HG02884 (cell line): ENCODE data around the gene CMIP.
A peak's percentile ranks its signal among the peaks of the same experiment; 100 is the strongest.

Experiments
- ATAC-seq: cut with Tn5 transposase; IDR thresholded peaks from one replicate; pipeline ENCODE4 v1.9.1; 2021; ENCODE audit warnings: mild to moderate bottlenecking, moderate library complexity; ENCODE audit not compliant: unreplicated experiment

Gene CMIP

DNA sequence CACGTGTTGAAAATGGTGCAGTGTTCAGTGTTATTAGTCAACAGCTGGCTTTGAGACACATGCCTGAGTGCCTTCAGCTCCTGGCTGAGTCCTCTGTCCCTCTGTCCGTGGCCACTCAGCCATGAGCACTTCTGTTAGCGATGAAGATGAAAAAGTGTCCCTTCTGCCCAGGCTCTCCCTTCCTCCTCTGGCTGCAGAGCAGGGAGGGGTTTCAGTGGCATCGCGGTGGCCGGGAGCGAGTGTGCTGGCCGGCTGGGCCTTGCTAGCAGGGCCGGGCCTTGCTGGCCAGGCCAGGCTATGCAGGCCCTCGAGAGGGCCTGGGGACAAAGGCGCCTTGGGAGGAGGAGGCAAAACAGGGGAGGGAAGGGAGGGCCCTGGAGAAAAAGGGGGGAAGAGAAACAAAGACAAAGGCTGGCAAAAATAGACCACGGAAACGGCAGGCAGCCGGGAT, 47.7 kb downstream of the CMIP start:
- no peak for ATAC-seq

DNA sequence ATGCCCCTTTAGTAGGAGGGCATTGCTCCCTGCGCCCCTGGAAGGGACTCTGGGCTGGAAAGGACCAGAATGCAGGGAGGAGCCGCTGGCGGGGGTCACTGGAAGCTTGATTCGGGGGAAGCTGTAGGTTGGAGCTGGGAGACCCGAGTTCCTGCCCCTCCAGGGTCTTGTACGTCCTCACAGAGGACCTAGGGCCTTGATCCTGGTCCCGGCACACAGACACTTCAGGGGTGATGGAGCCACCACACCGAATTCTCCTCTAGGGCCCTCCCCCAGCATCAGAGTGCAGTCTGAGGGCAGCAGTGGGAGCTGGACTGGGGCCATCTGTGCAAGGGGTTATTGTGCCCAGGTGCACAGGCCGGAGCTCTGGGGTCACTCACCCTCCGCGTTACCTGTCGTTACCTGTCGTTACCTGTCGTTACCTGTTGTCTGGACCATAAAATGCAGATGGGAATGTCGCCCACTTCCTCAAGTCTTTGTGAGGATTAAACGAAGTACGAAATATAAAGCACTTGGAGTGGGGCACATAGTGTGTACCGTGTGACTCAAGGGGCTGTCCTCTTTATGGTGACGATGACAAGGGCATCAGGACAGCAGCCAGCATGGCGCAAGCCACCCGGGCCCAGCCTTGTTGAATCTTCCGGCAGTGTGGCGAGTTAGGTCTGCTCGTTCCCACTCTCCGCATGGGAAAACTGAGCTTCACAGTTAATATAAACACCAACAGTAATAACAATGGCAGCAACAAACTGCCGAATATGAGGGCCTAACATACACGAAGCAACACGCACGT, 48.6 kb downstream of the CMIP start:
- ATAC-seq = no peak

DNA sequence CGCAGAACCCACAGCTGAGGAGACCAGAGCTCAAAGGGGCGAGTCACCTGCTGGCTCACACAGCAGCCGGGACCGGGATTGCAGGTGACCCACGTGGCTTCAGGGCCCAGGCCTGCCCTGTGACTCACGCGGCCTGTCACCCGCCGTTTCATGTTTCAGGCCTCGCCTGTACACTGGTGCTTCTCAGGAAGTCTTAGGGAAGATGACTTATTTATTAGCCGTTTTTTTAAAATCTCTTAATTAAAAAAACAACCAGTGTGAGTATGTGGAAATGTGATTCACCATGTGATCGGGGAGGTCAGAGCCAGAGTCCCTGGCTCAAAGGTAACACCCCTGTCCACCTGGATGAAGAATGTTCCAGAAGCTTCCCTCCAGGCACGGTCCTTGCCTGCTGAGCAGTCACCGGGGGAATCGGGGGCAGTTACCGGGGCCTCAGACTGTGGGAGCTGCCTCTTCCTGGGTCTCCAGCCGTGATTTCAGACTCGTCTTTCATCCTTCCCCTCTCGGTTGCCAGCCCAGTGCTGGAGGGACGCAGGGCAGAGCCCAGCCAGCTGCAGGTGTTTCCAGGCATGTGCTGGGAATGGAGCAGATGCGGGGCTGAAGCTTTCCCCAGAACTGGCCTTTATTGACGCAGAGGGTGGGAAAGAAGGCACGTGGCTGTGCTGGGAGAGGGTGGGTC, 49.3 kb downstream of the CMIP start:
- no peak for ATAC-seq

DNA sequence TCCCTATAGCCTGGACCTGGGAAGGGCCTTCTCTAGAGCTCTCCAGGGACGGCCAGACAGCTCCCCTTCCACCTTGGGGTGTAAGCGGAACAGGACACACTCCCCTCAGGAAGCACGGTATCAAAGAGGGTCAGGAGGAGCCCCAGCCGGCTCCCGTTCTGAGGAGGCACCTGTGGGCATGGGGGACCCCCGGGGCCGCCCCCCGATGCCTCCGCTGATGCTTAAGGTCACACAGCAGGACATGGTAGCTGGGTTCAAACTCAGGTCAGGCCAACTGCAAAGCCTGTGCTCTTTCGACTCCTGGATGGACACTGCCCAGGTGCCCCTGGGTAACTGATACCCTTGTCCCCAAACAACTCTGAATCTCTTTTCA, 49.8 kb downstream of the CMIP start:
- ATAC-seq = no peak

GRCh38 chr16:81494888-81495287, 50.3 kb downstream of the CMIP start:
- ATAC-seq = no peak

DNA sequence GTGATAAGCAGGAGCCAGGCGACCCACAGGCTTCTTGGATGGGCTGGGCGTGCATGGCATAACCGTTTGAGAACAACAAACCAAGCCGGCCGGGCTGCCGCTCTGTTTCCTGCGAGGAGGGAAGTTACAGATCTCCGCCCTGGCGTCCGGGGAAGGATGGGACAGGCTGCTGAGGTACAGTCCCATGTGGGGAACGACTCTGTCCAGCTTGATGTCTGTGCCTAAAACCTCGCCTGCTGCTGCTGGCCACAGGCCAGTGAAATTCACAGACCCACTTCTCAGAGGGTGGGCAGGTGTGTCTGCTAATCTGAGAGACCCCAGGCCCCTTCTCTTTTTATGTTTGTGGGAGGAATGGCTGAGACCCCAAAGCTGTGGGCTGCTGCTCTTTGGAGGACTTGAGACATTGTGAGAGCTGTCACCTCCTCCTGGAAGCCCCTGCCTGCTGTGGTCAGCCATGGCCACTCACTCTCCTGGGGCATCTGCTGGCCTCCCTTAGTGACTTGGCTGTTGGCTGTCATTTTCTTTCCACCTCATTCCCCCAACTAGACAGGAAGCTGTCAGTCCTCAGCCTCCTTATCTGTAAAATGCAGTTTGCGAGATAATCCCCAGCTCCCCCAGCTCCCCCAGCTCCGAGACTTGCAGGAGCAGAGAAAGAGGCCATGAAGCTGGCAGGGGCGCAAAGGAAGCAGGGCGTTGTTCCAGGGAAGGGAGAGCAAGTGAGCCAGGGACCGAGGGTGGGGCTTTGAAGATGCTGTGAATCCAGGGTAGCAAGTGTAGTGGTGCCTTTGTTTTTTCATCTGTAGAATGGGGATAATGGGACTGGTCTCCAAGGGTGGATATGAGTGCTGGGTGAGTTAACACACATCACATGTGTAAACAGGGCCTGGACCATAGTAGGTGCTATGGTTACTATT, 51.0 kb downstream of the CMIP start:
- ATAC-seq = no peak

DNA sequence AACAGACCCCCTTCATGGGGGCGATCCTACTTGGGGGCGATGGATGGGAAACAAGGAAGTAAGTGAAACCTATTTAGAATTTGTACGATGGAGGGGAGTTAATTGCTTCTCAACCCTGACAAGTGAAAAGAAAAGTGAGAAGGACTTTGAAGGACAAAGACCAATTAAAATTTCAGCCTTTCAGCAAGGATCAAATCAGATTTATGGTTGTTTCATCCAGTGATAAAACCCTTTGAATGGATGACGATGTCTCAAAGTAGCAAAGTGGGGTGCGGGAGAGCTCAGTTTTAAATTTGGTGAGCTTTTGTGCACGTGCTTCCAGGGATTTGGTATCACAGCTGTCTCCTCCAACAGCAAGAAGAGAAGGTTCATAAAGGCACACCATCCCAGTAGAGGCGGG, 51.7 kb downstream of the CMIP start:
- no peak for ATAC-seq

GRCh38 chr16:81496742-81497141, 52.1 kb downstream of the CMIP start:
- ATAC-seq = no peak

GRCh38 chr16:81497690-81498089, 53.1 kb downstream of the CMIP start:
- ATAC-seq = no peak

DNA sequence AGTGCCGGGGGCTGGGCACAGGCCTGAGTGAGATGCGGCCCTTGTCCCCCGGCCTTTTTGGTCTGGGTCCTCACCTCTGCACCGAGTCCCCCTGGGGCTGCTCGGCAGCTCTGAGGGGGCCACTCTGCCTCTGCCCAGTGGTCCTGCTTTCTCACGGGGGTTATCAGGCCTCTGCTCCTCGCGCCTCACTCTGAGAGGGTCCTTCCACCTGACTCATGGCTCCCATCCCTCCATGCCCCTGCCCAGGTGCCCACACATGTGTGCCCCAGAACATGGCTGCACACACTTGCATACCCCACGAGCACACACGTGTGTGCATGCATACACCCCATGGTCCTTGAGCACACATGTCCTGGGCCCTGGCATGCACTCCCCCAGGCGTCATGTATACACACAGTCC, 53.7 kb downstream of the CMIP start:
- ATAC-seq = no peak

GRCh38 chr16:81499576-81500380, 55.2 kb downstream of the CMIP start:
- ATAC-seq = no peak

DNA sequence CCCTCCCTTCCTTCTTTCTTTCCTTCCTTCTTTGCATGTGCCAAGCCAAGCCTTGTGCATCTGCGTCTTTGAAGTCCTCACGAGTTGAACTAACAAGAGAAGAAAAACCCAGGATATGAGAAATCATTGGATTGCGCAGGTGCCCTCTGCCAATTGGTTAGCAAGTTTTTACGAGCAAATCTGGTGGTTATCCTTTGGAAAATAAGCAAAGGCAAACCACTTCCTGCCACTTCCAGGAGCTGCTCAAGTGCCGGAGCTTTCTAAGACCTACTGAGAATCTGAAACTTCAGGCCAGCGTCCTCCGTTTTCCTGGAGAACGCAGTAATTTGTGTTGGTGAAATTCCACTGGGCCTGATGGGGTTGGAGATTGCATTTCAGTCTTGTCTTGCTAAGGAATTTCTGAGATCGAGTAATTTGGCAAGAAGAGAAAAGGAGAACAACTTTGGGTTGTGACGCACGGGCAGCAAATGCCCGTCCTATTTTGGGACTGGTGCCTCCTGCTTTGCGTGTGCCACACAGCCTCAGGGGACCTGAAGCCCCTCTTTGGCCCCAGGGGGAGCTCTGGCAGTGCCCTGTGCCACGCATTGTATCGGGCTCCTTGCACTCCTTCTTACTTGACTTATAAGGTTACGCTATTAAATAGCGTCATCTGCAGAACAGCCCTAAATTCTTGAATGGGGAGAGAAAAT, 56.4 kb downstream of the CMIP start:
- no peak for ATAC-seq

GRCh38 chr16:81502396-81503070, 57.9 kb downstream of the CMIP start:
- ATAC-seq = no peak

DNA sequence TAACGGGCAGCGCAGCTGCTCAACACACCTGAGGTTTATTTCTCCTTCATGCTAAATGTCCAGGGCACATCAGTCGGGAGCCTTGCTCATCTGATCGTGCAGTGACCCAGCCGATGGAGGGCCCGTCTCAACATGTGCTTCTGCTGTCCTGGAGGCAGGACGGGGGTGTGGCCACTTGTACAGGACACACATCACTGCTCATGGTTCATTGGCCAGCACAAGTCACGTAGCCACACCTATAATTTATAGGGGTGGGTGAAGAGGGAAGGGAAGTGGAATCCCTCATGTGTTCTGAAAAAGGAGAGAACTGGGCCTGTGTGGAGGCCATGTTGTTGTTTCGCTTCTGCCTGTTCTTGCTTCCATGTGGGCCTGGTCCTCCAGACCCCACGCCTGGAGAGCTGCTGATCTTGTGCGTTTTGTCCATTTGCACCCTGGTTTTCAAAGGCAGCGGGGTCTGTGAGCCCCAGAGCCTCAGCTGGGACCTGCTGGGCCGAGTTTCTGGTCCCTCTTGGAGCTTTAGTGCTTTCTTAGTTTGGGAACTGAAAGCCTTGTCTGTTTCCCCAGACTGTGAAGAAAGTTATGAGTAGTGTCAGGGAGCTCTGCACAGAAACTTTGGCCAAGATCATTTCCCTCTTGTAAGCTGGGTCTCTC, 60.5 kb downstream of the CMIP start:
- peak; percentile 75 for ATAC-seq

GRCh38 chr16:81509404-81509803, 64.8 kb downstream of the CMIP start:
- no peak for ATAC-seq

DNA sequence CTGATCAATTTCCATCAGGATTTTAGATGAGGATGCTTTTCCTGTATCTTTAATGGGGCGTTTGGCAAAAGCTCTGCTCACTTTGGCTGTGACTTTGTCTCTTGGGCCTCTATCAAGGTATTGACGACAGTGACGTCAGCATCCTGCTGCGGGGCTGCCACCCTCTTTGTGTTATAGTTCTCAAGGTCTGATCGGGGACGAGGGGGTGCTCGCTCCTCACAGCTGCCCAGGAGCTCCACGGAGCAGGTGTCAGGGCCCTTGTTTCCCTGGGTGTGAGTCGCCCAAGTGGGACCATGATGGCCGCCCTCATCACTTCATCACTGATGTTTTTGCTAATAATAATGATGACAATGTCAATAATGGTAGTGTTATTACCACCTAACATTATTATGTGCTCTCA, 65.4 kb downstream of the CMIP start:
- ATAC-seq = no peak

GRCh38 chr16:81511371-81511770, 66.8 kb downstream of the CMIP start:
- no peak for ATAC-seq

GRCh38 chr16:81513204-81514040, 68.8 kb downstream of the CMIP start:
- no peak for ATAC-seq
